ENCODE data around the gene FCN3. TPM values are rescaled to one million over a fixed set of nuclear protein-coding genes. Genes with fewer than 3 reads are reported as not detected.

The FCN3 gene
- total and polyA plus RNA-seq, 10 of the 15 experiments (the other 5 are each of a cell fraction or from before 2014, with no cell fraction given), result 0.28 TPM; not detected in 9

GRCh38 chr1:27418326-27419185 lies 43.9 kb upstream of the FCN3 start (continued):
- no peak for TF ChIP-seq CHD4 (IDR thresholded peaks at IDR 0.05)
- peak; percentile 61; the same call in 1 of the 2 replicates for TF ChIP-seq MEF2A (IDR thresholded peaks at IDR 0.05; ENCODE audit: insufficient read depth, low read depth, low read length)
- TF ChIP-seq RELB (IDR thresholded peaks at IDR 0.05; ENCODE audit: low read depth), result peak; percentile 92
- TF ChIP-seq IRF5 (IDR thresholded peaks at IDR 0.05; ENCODE audit: borderline replicate concordance), result no peak
- peak; percentile 98 for TF ChIP-seq ZNF687 (IDR thresholded peaks at IDR 0.05)
- TF ChIP-seq ATF2 (IDR thresholded peaks at IDR 0.05; ENCODE audit: low read length), result peak; percentile 64
- TF ChIP-seq PML (IDR thresholded peaks at IDR 0.05; ENCODE audit: low read length), result peak; percentile 30; the same call in 1 of the 2 replicates
- TF ChIP-seq CBX5 (IDR thresholded peaks at IDR 0.05; ENCODE audit: low read depth), result peak; percentile 90; the same call in 1 of the 2 replicates
- peak; percentile 65 for TF ChIP-seq IKZF1 (conservative IDR thresholded peaks at IDR 0.05)
- no peak for TF ChIP-seq KDM1A (IDR thresholded peaks at IDR 0.05; ENCODE audit: borderline replicate concordance)
- no peak for TF ChIP-seq PBX3 (IDR thresholded peaks at IDR 0.05; ENCODE audit: insufficient replicate concordance, low read depth, low read length)
- no peak for TF ChIP-seq SUZ12 (IDR thresholded peaks at IDR 0.05; ENCODE audit: unreplicated experiment)
- peak; percentile 25; the same call in 1 of the 2 replicates for TF ChIP-seq RB1 (IDR thresholded peaks at IDR 0.05; ENCODE audit: borderline replicate concordance)
- TF ChIP-seq DPF2 (IDR thresholded peaks at IDR 0.05), result peak; percentile 54; the same call in 1 of the 2 replicates
- TF ChIP-seq TCF12 (IDR thresholded peaks at IDR 0.05; ENCODE audit: low read depth, low read length), result peak; percentile 89
- TF ChIP-seq ATF7 (IDR thresholded peaks at IDR 0.05; ENCODE audit: low read depth), result peak; percentile 63; the same call in 1 of the 2 replicates
- no peak for TF ChIP-seq ZNF217 (IDR thresholded peaks at IDR 0.05)
- TF ChIP-seq CREM (IDR thresholded peaks at IDR 0.05; ENCODE audit: low read depth), result peak; percentile 54; the same call in 1 of the 2 replicates
- peak; percentile 75 for TF ChIP-seq EED (IDR thresholded peaks at IDR 0.05; ENCODE audit: low read depth)
- no peak for TF ChIP-seq JUND (IDR thresholded peaks at IDR 0.05; ENCODE audit: low read depth, low read length)
- TF ChIP-seq POU2F2 (IDR thresholded peaks at IDR 0.05; ENCODE audit: borderline replicate concordance, low read depth, low read length), result peak; percentile 53; the same call in 1 of the 3 replicates

Measured in GM12878 (cell line).